ENCODE results near the gene GTPBP3.
A peak's percentile ranks its signal among the peaks of the same experiment; 100 is the strongest.
"Not testable (repeated sequence)": the region's sequence is repeated elsewhere in the genome, so short reads cannot be mapped to it uniquely, and the experiment has no call there.

The GTPBP3 gene

GRCh38 chr19:17336872-17337674, at the start of gene GTPBP3:
GTPBP3 (plus strand) TSS chr19:17337553; CDS start chr19:17337612, 59 bp downstream.
- DNase-seq (ENCODE audit: low read depth in 2 of 2): peak; percentile 94 to 96

- peak in 1 of 2 donors; percentile 59 for DNase-seq (ENCODE audit: low read depth in 2 of 2)
Measured at GRCh38 chr19:17289489-17289888, 47.9 kb upstream of the GTPBP3 start.

GRCh38 chr19:17292301-17293074, 44.9 kb upstream of the GTPBP3 start:
- DNase-seq (ENCODE audit: low read depth in 2 of 2): peak; percentile 78 to 84

GRCh38 chr19:17293605-17294004, 43.7 kb upstream of the GTPBP3 start:
- no peak for DNase-seq (ENCODE audit: low read depth in 2 of 2)

- DNase-seq (ENCODE audit: low read depth in 2 of 2): peak in 1 of 2 donors; percentile 67
Measured at GRCh38 chr19:17294051-17294891, 43.1 kb upstream of the GTPBP3 start.

GRCh38 chr19:17295551-17295950, 41.8 kb upstream of the GTPBP3 start:
- DNase-seq (ENCODE audit: low read depth in 2 of 2): not testable (repeated sequence)

GRCh38 chr19:17296273-17296672, 41.1 kb upstream of the GTPBP3 start:
- no peak for DNase-seq (ENCODE audit: low read depth in 2 of 2)

GRCh38 chr19:17296976-17297375, 40.4 kb upstream of the GTPBP3 start:
- no peak for DNase-seq (ENCODE audit: low read depth in 2 of 2)

GRCh38 chr19:17300992-17301619, 36.2 kb upstream of the GTPBP3 start:
- no peak for DNase-seq (ENCODE audit: low read depth in 2 of 2)

- DNase-seq (ENCODE audit: low read depth in 2 of 2): no peak
Measured at GRCh38 chr19:17302391-17303166, 34.8 kb upstream of the GTPBP3 start.

- DNase-seq (ENCODE audit: low read depth in 2 of 2): peak; percentile 89 to 93
Measured at GRCh38 chr19:17303167-17303939, 34.0 kb upstream of the GTPBP3 start, which contains the start of gene ABHD8. ABHD8 (minus strand) TSS chr19:17303425; CDS start chr19:17301616, 1,809 bp downstream.

- no peak for DNase-seq (ENCODE audit: low read depth in 2 of 2)
Measured at GRCh38 chr19:17303940-17304267, 33.4 kb upstream of the GTPBP3 start.

- DNase-seq (ENCODE audit: low read depth in 2 of 2): no peak
Measured at GRCh38 chr19:17304386-17305215, 32.8 kb upstream of the GTPBP3 start.

- DNase-seq (ENCODE audit: low read depth in 2 of 2): no peak
Measured at GRCh38 chr19:17305216-17305516, 32.2 kb upstream of the GTPBP3 start.

GRCh38 chr19:17305517-17306284, 31.7 kb upstream of the GTPBP3 start, which contains the start of gene MRPL34:
MRPL34 (plus strand) TSS chr19:17305872; CDS start chr19:17305893, 21 bp downstream.
- peak; percentile 89 to 92 for DNase-seq (ENCODE audit: low read depth in 2 of 2)

GRCh38 chr19:17306285-17306714, 31.1 kb upstream of the GTPBP3 start:
- DNase-seq (ENCODE audit: low read depth in 2 of 2): no peak

- DNase-seq (ENCODE audit: low read depth in 2 of 2): no peak
Measured at GRCh38 chr19:17307876-17308377, 29.4 kb upstream of the GTPBP3 start.

Measured in stimulated activated CD8-positive, alpha-beta memory T cell treated with anti-CD3 and anti-CD28 coated beads, Interleukin-2, amount 100 ng/mL, for 48 hours (primary cell).